ENCODE results near the gene SCP2. TPM values are rescaled to one million over a fixed set of nuclear protein-coding genes. Genes with fewer than 3 reads are reported as not detected.

SCP2 gene
- total RNA-seq, 1 experiment from 2014 or later, result 97.5 TPM

GRCh38 chr1:53090227-53091147 is 163.4 kb downstream of the SCP2 start:
- Histone ChIP-seq H3K4me2 (ENCODE audit: low read length) (no peak overlapping the region), H3K79me2 (ENCODE audit: low read length) (no peaks in the 10 kb centered on the region), H3K9me2 (replicated peaks; ENCODE audit: low read length) (no peaks in the 10 kb centered on the region), H3F3A (ENCODE audit: low read length, unreplicated experiment) (no peaks in the 10 kb centered on the region), H3K36me3 (ENCODE audit: low read depth, low read length) (no peaks in the 10 kb centered on the region), H4K20me1 (ENCODE audit: low read length) (no peaks in the 10 kb centered on the region), H3K4me3 (ENCODE audit: low read length) (no peak overlapping the region), H3K27ac (ENCODE audit: low read length) (no peak overlapping the region), H3K9ac (ENCODE audit: low read length) (no peak overlapping the region), H3K4me1 (ENCODE audit: insufficient read depth, low read length) (peaks cover 6% of the 10 kb centered on the region), H3K27me3 (ENCODE audit: low read length) (no peaks in the 10 kb centered on the region), H3K9me3 (ENCODE audit: low read length) (no peaks in the 10 kb centered on the region), H2AFZ (ENCODE audit: low read length) (no peak overlapping the region)
- POLR2A ChIA-PET (ENCODE audit: unreplicated experiment), result no interaction called here
- no peak for DNase-seq
- CTCF ChIA-PET, result no interaction called here
- BruUV-seq (replicated peaks), result no TSS peak
- intact Hi-C loops (cut with micrococcal nuclease), result no loop called here
- no peak for TF ChIP-seq EZH2 (IDR thresholded peaks at IDR 0.05; ENCODE audit: low read length, unreplicated experiment)
- no peak for TF ChIP-seq EZH2phosphoT487 (IDR thresholded peaks at IDR 0.05; ENCODE audit: borderline replicate concordance, low read length)
- no peak for TF ChIP-seq CTCF (conservative IDR thresholded peaks at IDR 0.05; ENCODE audit: low read depth, low read length)
- no peak for ATAC-seq

- Histone ChIP-seq H3K9ac (ENCODE audit: low read length) (no peak overlapping the region), H3K27ac (ENCODE audit: low read length) (no peak overlapping the region), H3K9me2 (replicated peaks; ENCODE audit: low read length) (no peaks in the 10 kb centered on the region), H3K9me3 (ENCODE audit: low read length) (no peaks in the 10 kb centered on the region), H3K79me2 (ENCODE audit: low read length) (no peaks in the 10 kb centered on the region), H3K4me3 (ENCODE audit: low read length) (no peak overlapping the region), H3K27me3 (ENCODE audit: low read length) (no peaks in the 10 kb centered on the region), H3K4me2 (ENCODE audit: low read length) (no peak overlapping the region), H2AFZ (ENCODE audit: low read length) (no peak overlapping the region), H3K4me1 (ENCODE audit: insufficient read depth, low read length) (peaks cover 5% of the 10 kb centered on the region; the same call in 1 of the 2 replicates), H3K36me3 (ENCODE audit: low read depth, low read length) (no peaks in the 10 kb centered on the region), H3F3A (ENCODE audit: low read length, unreplicated experiment) (no peaks in the 10 kb centered on the region), H4K20me1 (ENCODE audit: low read length) (no peaks in the 10 kb centered on the region)
- intact Hi-C loops (cut with micrococcal nuclease), result no loop called here
- TF ChIP-seq EZH2phosphoT487 (IDR thresholded peaks at IDR 0.05; ENCODE audit: borderline replicate concordance, low read length) (no peak), CTCF (conservative IDR thresholded peaks at IDR 0.05; ENCODE audit: low read depth, low read length) (no peak), EZH2 (IDR thresholded peaks at IDR 0.05; ENCODE audit: low read length, unreplicated experiment) (no peak)
- no TSS peak for BruUV-seq (replicated peaks)
- ChIA-PET CTCF (no interaction called here), POLR2A (ENCODE audit: unreplicated experiment) (no interaction called here)
- ATAC-seq, result no peak
- peak; percentile 33 for DNase-seq
These were observed 165.0 kb downstream of the SCP2 start for GRCh38 chr1:53091841-53092645.

Data from PC-3 (cell line).